B cell (primary cell): ENCODE results near the gene FRK. TPM values are rescaled to one million over a fixed set of nuclear protein-coding genes. Genes with fewer than 3 reads are reported as not detected.

Source experiments
- ATAC-seq: fragments of 200-7000 bp; cut with Tn5 transposase; one replicate; pipeline ENCODE4 v1.10.0; 2021; ENCODE audit warnings: low read depth, mild to moderate bottlenecking, moderate number of reproducible peaks, moderate library complexity
- CTCF ChIA-PET: fragments of 350-600 bp; sonication (Branson Sonifier 250); formaldehyde crosslinking; loops from one replicate; lab custom pipeline; 2021; ENCODE audit warnings: antibody characterized with exemption, inconsistent platforms; lab: Charles Lee
- POLR2A ChIA-PET: fragments of 350-600 bp; sonication (Branson Sonifier 250); formaldehyde crosslinking; loops from one replicate; lab custom pipeline; 2021; ENCODE audit warnings: antibody characterized with exemption; lab: Charles Lee
- DNase-seq: peaks from one replicate; pipeline ENCODE4 v3.0.0; 2013
- H2AFZ ChIP-seq: 2 replicates; pipeline ENCODE4 v1.6.1; 2012; ENCODE audit warnings: mild to moderate bottlenecking, low read depth, low read length; ENCODE audit not compliant: insufficient read depth, poor library complexity, severe bottlenecking
- H3K27ac ChIP-seq, 2 donors: 1 replicate in 1 of 2; 2 replicates in 1 of 2; pipeline ENCODE4 v1.5.1; 2012 to 2013; ENCODE audit warnings: low read length in 2 of 2, mild to moderate bottlenecking in 2 of 2, moderate library complexity in 1 of 2
- H3K27me3 ChIP-seq, 4 experiments: fragments of 200-600 bp in 1 of 4; sonication (generic) in 1 of 4; replicated peaks in 1 of 4; 1 replicate in 2 of 4; 2 replicates in 2 of 4; pipeline versions ENCODE4 v1.6.1 to v1.7.0; 2013 to 2016; ENCODE audit warnings: low read length in 3 of 4, mild to moderate bottlenecking in 2 of 4, mixed read lengths in 1 of 4, moderate library complexity in 1 of 4; ENCODE audit not compliant: insufficient read depth in 4 of 4, control insufficient read depth in 3 of 4; ENCODE audit errors: control extremely low read depth in 1 of 4
- H3K36me3 ChIP-seq, 2 experiments: replicated peaks in 1 of 2; 1 replicate in 1 of 2; 2 replicates in 1 of 2; pipeline versions ENCODE4 v1.6.1 to v1.7.1; 2013; ENCODE audit warnings: low read length in 1 of 2; ENCODE audit not compliant: insufficient read depth in 2 of 2, control insufficient read depth in 1 of 2; ENCODE audit errors: control extremely low read depth in 1 of 2, extremely low read depth in 1 of 2
- H3K4me1 ChIP-seq, 2 donors: fragments of 200-600 bp in 1 of 2; sonication (generic) in 1 of 2; 1 replicate in 1 of 2; 2 replicates in 1 of 2; pipeline versions ENCODE4 v1.5.1 to v1.6.1; 2013 to 2017; ENCODE audit warnings: low read length in 2 of 2; ENCODE audit not compliant: control insufficient read depth in 2 of 2, insufficient read depth in 2 of 2
- H3K4me2 ChIP-seq: replicated peaks from 2 replicates; pipeline ENCODE3; 2012; ENCODE audit warnings: mild to moderate bottlenecking, low read depth, low read length; ENCODE audit not compliant: poor library complexity, severe bottlenecking
- H3K4me3 ChIP-seq, 5 experiments: fragments of 200-600 bp in 1 of 5; sonication (generic) in 1 of 5; 1 replicate in 3 of 5; 2 replicates in 2 of 5; pipeline versions ENCODE4 v1.5.1 to v1.7.0; 2011 to 2016; ENCODE audit warnings: low read length in 4 of 5, mild to moderate bottlenecking in 4 of 5, low read depth in 2 of 5, control low read depth in 1 of 5, moderate library complexity in 1 of 5; ENCODE audit not compliant: insufficient read depth in 1 of 5; ENCODE audit errors: control extremely low read depth in 1 of 5, extremely low read depth in 1 of 5
- H3K79me2 ChIP-seq: fragments of 200-600 bp; sonication (generic); one replicate; pipeline ENCODE4 v1.6.0; 2016; ENCODE audit warnings: low read length; ENCODE audit not compliant: control insufficient read depth, insufficient read depth
- H3K9ac ChIP-seq: fragments of 200-600 bp; sonication (generic); 2 replicates; pipeline ENCODE4 v1.6.1; 2017; ENCODE audit warnings: mild to moderate bottlenecking, low read length, moderate library complexity
- H3K9me3 ChIP-seq, 3 donors: one replicate each; pipeline versions ENCODE4 v1.6.1 to v1.7.1; 2013; ENCODE audit warnings: low read length in 2 of 3; ENCODE audit not compliant: control insufficient read depth in 2 of 3, insufficient read depth in 1 of 3; ENCODE audit errors: control extremely low read depth in 1 of 3
- H4K20me1 ChIP-seq: 2 replicates; pipeline ENCODE4 v1.6.0; 2012; ENCODE audit warnings: mild to moderate bottlenecking, low read length; ENCODE audit not compliant: insufficient read depth, control insufficient read depth, poor library complexity, severe bottlenecking
- H3K27ac Mint-ChIP-seq: one replicate; pipeline ENCODE4 v1.8.0; 2021; ENCODE audit warnings: mixed read lengths
- H3K27me3 Mint-ChIP-seq: one replicate; pipeline ENCODE4 v1.8.0; 2021; ENCODE audit warnings: mixed read lengths
- H3K4me1 Mint-ChIP-seq: one replicate; pipeline ENCODE4 v1.8.0; 2021; ENCODE audit warnings: mixed read lengths
- H3K4me3 Mint-ChIP-seq: one replicate; pipeline ENCODE4 v1.8.0; 2021; ENCODE audit warnings: mixed read lengths
- H3K9me3 Mint-ChIP-seq: one replicate; pipeline ENCODE4 v1.8.0; 2022; ENCODE audit warnings: mixed read lengths; ENCODE audit not compliant: insufficient read depth
- EZH2 ChIP-seq: IDR thresholded peaks from 2 replicates; pipeline ENCODE4 v1.6.1; 2012; ENCODE audit warnings: borderline replicate concordance, low read depth, mild to moderate bottlenecking, moderate library complexity, low read length; ENCODE audit not compliant: insufficient read depth, poor library complexity, severe bottlenecking
- WGBS: methylation state at CpG from one replicate; pipeline ENCODE4 v1.1.5; 2013; ENCODE audit warnings: missing lambda C conversion rate; ENCODE audit not compliant: insufficient coverage; 5-methylcytosine and 5-hydroxymethylcytosine counted together
- intact Hi-C: fragments of 100-400 bp; cut with micrococcal nuclease; formaldehyde crosslinking; loops from one replicate; pipeline ENCODE4 v1.10.0; 2022
- polyA plus RNA-seq: library from polyadenylated mRNA; depleted of rRNA; stranded (reverse); fragments of >200 nt; gene quantifications from 2 replicates; pipeline ENCODE4 v1.2.3, GENCODE V29; 2012
- total RNA-seq, 2 donors: library from RNA; stranded (reverse); fragments of 120-200 nt in 1 of 2; gene quantifications; 1 replicate in 1 of 2; 2 replicates in 1 of 2; pipeline versions ENCODE4 v1.2.3 to v1.2.4, GENCODE V29; 2013 to 2022
- TF ChIP-seq, protein P1 (sequence below): fragments of 200-600 bp; IDR thresholded peaks from one replicate; pipeline ENCODE4 v1.8.0; 2022; ENCODE audit warnings: antibody characterized with exemption, mild to moderate bottlenecking

The FRK gene
- total and polyA plus RNA-seq, 2 donors (not counting 1 experiment from before 2014, with no cell fraction given), result 0.01 to 0.07 TPM

DNA sequence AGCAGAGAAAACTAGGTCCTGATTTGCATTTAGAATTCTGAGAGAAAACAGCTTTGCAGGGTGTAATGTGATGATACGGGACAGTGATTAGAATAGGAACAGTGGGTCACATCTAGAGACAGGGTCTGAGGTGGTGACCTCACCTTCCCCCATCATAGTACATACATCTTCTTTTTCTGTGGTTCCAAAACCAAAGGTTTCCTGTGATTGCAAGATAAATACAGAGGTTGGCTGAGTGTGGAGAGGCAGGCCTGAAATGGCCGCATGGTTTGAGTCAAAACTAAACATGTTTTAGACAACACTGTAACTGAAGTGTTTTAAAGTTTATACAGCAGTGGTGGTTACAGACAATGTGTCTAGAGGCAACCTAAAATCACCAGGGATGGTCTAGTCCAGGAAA lies 29.6 kb upstream of the FRK start:
- Histone ChIP-seq H4K20me1 (no peaks in the 10 kb centered on the region), H3K4me2 (no peak overlapping the region), H3K27me3 (no peaks in the 10 kb centered on the region), H3K9ac (no peak overlapping the region), H2AFZ (no peak overlapping the region), H3K27ac (no peak overlapping the region), H3K9me3 (peaks cover 0 to 3% (median 0%) of the 10 kb centered on the region in 3 donors), H3K4me1 (peaks cover 15 to 18% of the 10 kb centered on the region in 2 donors), H3K79me2 (no peaks in the 10 kb centered on the region), H3K36me3 (no peaks in the 10 kb centered on the region), H3K4me3 (no peak overlapping the region)
- H3K4me3 Mint-ChIP-seq, result no peak overlapping the region
- H3K9me3 Mint-ChIP-seq, result peaks cover 3% of the 10 kb centered on the region
- H3K4me1 Mint-ChIP-seq, result peaks cover 28% of the 10 kb centered on the region
- DNase-seq (no peak), ATAC-seq (no peak)
- no CpG with 5 or more reads among the region's 2 CpGs for WGBS
- TF ChIP-seq EZH2, result no peak
- TF ChIP-seq, protein P1, sequence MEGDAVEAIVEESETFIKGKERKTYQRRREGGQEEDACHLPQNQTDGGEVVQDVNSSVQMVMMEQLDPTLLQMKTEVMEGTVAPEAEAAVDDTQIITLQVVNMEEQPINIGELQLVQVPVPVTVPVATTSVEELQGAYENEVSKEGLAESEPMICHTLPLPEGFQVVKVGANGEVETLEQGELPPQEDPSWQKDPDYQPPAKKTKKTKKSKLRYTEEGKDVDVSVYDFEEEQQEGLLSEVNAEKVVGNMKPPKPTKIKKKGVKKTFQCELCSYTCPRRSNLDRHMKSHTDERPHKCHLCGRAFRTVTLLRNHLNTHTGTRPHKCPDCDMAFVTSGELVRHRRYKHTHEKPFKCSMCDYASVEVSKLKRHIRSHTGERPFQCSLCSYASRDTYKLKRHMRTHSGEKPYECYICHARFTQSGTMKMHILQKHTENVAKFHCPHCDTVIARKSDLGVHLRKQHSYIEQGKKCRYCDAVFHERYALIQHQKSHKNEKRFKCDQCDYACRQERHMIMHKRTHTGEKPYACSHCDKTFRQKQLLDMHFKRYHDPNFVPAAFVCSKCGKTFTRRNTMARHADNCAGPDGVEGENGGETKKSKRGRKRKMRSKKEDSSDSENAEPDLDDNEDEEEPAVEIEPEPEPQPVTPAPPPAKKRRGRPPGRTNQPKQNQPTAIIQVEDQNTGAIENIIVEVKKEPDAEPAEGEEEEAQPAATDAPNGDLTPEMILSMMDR, result no peak
- intact Hi-C loops, result no loop called here
- no peak overlapping the region for H3K27ac Mint-ChIP-seq
- CTCF ChIA-PET, result no interaction called here
- peaks cover 4% of the 10 kb centered on the region for H3K27me3 Mint-ChIP-seq
- POLR2A ChIA-PET, result no interaction called here

DNA sequence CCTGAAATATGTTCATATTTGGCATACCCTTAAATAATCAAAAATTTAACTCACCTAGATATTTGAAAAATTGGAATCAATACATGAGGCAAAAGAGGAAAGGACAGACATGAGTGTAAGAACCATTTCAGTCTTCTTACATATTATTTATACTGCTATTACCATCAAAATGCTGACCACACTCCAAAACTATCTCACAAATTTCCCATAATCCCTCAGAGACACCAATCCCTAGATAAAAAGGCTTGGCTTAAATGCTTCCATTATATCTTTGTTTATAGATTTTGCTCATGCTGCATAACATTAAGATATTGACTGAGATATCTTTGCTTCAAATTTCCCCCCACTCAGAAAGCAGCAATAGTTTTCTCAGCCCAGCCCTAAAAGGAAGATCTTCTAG lies 28.3 kb upstream of the FRK start:
- CTCF ChIA-PET, result interaction anchor here (2.1 to 3.1 kb wide), 2 partner anchors 12 to 77 kb away, joined by 8 to 17 read pairs; partner anchors contain the start of gene NT5DC1
- no peak overlapping the region for H3K4me3 Mint-ChIP-seq
- DNase-seq (no peak), ATAC-seq (no peak)
- Histone ChIP-seq H4K20me1 (no peaks in the 10 kb centered on the region), H3K79me2 (no peaks in the 10 kb centered on the region), H3K4me2 (no peak overlapping the region), H2AFZ (no peak overlapping the region), H3K4me1 (peaks cover 15 to 18% of the 10 kb centered on the region in 2 donors), H3K4me3 (no peak overlapping the region), H3K9ac (no peak overlapping the region), H3K36me3 (no peaks in the 10 kb centered on the region), H3K27me3 (no peaks in the 10 kb centered on the region), H3K9me3 (peaks cover 0 to 3% (median 0%) of the 10 kb centered on the region in 3 donors), H3K27ac (no peak overlapping the region)
- H3K27ac Mint-ChIP-seq, result no peak overlapping the region
- no peak for TF ChIP-seq EZH2
- TF ChIP-seq, protein P1, result no peak
- intact Hi-C loops, result no loop called here
- peaks cover 28% of the 10 kb centered on the region for H3K4me1 Mint-ChIP-seq
- H3K27me3 Mint-ChIP-seq, result peaks cover 4% of the 10 kb centered on the region
- POLR2A ChIA-PET, result no interaction called here
- H3K9me3 Mint-ChIP-seq, result no peaks in the 10 kb centered on the region
